Measurements from ENCODE around the gene CDC25C.

- TF ChIP-seq CTCF (conservative IDR thresholded peaks at IDR 0.05; ENCODE audit: low read length) (no peak), EZH2phosphoT487 (IDR thresholded peaks at IDR 0.05; ENCODE audit: borderline replicate concordance, low read depth, low read length) (no peak)
Measured at GRCh38 chr5:138346889-138347288, 15.3 kb upstream of the CDC25C start.
